HG03521 (cell line): ENCODE data around the gene PAMR1.

Source experiments
- ATAC-seq: cut with Tn5 transposase; IDR thresholded peaks from one replicate; pipeline ENCODE4 v1.9.1; 2021; ENCODE audit warnings: mild to moderate bottlenecking, moderate library complexity; ENCODE audit not compliant: unreplicated experiment

The PAMR1 gene

DNA sequence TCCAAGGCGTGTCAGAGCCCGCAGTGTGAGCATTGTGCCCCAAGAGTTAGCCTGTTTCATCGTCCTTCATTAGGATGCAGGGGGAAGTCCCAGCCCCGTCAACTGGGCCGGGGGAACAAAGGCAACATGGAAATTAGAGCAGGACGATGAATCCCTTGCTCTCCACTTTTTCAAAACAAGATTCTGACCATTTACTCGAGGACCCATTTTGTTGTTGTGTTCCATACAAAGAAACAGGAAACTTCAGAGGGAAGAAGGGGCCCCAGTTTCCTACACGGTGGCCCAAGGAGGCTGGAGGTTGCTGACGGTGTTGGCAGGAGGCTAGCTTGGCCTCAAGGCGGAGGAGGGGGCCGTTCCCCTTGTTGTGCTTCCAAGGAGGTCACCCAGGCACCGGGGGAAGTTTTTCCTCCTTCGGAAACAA lies 62.1 kb downstream of the PAMR1 start:
- no peak for ATAC-seq

DNA sequence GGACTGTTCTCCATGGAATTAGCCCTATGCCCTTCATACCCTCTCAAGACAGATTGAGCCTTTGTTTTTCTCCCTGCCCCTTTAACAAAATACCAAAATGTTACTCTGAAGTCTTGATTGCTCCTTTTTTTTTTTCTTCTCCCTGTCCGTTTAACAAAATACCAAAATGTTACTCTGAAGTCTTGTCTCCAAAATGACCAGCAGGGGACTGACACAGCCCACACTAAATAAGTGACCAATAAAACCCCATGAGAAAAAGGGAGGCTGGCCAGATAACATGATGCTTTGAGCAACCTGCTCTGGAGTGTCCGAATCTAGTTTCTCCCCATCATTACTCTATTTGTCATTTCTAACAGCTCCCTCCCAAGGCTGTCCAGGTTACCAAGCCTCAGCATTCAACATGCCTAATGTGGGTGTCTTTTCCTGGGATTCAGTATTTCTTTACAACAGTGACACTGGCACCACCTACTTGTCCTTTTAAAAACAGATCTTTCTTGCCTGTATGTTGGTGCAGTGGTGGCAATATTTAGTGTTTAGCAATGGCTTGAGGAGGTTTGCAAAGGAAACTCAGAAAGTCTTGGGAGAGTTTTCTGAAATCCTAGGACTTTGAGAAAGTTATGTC lies 63.4 kb downstream of the PAMR1 start:
- ATAC-seq: no peak

DNA sequence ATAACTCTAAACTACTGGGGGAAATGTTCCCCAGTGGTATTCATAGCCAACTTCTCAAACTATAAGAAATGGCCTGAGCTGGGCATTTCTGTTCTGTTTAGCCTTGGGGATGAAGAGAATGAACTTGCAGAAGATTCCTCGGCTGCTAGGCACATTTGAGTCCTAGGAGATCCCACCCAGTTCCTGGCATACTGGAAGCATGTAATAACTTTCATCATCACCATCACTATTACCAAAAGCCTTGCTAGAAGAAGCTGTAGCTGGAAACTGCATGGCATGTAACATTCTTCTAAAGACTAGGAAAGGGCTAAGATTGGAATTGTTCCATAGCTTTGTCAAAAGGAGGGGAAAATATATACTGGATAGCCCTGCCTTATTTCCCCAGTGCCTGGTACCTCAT lies 65.9 kb downstream of the PAMR1 start:
- no peak for ATAC-seq

DNA sequence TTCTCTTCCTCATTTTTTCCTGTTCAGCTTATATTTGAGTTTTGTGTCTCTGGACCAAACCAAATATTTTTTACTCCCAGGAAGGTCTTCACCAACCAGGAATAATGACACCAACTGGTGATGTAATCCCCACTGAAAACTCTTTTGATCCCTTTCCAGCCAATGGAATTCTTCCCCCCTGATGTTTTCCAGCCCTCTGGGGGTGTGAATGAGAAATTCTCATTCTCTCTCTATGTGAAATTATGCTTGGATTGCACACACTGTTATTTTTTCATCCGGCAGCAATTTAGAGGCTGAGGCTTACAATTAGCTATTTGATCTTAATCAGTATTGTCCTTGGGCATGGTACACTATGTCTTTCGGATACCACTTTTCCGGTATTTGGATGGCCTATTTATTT lies 66.6 kb downstream of the PAMR1 start:
- ATAC-seq: no peak

DNA sequence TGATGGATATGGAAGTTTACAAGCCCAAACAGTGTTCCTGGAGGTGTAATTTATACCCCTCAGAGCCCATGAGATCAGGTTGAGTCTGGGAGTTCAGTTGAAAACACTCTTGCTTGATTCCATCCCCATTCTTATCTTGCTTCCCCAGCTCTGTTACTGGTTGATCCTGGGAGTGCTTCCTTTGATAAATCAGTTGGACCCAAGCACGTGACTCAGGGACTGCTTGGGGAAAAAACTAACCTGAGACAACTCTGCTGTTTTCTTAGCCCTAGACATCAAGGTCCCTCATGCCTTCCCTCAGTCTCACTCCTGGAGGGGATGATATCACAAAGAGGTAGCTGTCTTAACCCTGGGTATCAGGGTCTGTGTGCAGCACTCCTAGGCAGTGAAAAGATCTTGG lies 71.1 kb downstream of the PAMR1 start:
- no peak for ATAC-seq

DNA sequence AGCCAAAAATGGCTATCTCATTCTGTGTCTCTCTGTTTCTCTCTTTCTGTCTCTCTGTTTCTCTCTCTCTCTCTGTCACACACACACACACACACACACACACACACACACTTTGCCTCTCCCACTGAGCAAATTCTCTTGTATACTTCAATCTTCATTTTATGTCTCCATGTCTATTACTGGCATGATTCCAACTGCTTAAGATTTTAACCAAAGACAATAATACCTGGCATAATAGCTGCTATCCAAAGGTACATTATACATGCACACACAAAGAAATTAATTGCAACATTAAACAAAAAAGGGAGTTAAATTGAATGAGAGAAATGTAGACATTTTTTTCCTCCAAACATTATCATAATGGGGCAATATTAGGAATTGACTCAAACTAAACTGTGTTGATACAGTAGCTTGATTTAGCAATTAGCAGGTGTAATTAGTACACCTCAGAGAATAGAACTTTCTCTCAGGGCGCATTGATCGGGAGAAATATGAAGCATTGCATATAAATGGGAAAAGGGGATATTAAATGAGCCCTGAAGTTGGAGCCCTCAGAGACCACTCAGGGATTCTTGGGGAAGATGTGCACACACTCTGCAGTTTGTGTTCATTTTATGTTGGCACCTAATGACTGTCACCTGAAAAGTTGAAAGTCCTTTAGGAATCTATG lies 88.7 kb downstream of the PAMR1 start:
- no peak for ATAC-seq

DNA sequence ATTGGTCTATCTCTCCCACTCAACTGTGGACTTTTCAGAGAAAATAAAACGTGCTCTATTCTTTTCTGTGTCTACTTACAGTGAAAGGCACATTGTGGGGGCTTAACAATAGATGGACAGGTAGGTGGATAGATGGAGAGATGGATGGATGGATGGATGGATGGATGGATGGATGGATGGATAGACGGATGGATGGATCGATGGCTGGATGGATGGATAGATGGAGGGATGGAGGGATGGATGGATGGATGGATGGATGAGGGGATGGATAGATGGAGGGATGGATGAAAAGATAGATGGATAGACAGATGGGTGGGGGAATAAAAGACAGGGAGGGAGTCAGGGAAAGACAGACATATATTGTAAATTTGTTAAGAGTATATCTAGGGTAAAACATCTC lies 91.8 kb downstream of the PAMR1 start:
- ATAC-seq: no peak

DNA sequence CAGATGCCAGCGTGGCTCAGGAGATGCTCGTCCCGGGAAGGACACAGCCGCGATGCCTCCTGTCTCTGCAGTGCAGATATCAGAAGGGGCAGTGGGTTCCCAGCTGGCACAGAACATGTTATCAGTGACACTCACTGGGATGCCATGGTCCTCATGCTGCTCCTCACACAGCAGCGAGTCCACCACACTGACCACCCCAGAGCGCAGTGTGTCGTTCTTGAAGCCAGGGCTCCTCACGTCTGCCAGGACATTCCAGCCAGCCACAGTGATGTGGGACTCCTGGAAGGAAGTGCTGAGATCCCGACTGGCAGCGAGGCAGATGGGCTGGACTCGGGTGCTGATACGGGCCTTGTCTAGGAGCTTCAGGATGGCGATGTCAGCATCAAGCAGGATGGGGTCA lies 93.0 kb downstream of the PAMR1 start:
- ATAC-seq: no peak

DNA sequence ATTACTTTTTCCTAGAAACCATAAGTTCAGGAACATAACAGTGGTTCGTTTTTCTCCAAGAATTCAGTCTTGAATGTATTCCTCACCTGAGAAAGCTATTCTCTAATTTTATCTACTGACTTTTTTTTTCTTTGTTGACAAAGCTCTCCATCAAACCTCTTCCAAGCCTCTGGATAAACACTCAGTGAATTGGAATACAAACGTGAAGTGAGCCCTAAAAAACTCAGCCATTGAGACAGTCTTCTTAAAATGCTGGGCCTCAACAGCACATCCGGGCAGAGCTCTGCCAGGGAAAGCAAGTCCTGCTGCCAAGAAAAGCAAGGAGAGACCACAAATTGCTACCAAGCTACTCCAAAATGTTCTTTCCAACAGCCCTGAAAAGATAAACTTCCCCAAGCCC lies 98.3 kb downstream of the PAMR1 start:
- no peak for ATAC-seq

DNA sequence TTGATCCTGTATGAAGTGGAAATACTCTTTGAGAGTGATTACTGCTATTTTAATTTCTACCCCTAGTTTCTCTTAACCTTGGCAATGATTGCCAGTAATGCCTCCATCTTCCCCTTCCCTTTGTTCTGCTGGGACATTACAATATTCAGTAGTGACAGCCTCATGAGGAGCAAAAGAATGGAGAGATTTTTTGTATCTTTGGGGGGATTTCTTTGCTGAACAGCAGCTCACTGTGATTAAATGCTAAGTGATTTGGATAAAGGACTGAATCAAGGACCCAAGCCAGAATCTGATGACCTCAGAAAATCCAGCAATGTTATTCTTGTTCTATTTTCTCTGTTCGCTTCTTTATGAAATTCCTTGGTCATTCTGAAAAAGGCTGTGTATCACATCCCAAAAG lies 99.1 kb downstream of the PAMR1 start:
- no peak for ATAC-seq

DNA sequence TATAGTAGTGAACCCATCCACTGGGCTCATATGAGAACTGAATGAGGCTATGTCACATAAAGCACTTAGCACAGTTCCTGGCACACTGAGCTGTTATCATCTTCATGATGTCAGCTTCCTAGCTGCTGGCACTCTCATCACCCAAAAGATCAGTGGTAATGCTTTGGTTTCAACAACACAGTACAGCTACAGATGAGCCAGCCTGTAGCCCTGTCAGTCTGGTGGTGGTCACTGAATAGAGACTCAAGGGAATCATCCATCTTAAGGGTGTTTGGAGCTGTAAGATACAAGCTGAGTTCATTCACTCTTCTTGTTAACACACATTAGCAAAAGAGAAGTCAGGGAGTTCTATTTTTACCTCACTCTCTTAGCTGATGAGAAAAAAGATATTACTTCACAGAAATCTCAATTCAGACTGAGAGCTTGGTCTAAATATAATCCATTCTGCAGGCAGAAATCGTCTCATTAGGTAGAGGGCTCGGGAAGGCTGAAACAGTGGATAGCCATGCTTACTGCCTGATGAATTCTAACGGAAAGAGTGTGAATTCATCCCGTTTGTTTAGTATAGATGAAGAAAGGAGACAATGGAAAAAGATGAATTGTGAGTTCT lies 99.7 kb downstream of the PAMR1 start:
- no peak for ATAC-seq

DNA sequence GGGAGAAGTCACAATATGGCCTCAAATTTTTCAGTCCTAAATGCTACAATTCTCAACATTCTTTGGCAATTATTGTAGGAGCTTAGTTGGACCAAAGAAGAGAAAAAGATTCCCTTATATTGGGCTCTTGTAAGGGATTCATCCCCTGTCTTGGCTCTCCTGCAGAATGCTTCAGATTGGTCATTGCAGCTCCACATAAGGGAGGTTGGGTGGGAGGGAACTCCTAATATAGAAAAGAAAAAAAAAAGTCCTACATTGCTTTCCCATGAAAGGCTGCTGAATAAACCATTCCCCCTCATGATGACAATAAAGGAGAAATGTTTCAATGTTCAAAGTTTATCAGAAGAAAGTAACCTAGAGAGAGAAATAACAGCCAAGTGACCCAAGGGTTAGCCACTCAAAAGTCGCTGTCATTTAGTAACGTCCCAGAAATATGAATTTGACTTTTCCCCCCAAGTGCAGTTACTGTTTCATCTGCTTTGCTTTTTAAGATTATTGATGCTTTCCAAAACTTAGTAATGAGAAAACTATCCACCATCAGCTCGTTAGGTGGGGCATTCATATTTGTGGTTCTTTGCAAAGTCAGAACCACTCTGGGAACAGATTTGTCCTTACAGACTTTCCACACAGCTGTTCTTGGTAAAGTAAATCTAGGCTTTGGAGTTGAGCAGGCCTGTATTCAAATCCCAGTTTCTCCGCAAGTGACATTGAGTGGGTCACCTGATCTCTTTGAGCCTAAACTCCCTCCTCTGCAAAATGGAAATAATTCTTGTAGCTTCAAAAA lies 101.1 kb downstream of the PAMR1 start:
- ATAC-seq: no peak

DNA sequence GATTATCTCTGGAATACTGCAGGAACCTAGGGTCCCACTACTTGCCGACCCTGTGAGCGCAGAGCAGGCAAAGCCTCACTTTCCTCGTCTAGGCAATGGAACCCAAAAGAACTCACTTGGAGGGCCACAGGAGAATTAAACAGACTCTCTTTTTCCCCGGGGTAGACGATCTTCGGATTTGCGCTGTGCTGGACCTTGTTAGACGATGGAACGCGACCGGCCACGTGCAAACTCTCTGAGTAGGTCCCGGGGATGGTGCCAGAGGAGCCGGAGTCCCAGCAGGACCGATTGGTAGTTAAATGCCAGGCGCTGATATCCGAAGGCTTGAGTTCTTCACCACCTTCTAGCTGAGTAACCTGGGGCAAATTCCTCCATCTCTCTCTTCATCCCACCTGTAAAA lies 105.0 kb downstream of the PAMR1 start:
- ATAC-seq: no peak

DNA sequence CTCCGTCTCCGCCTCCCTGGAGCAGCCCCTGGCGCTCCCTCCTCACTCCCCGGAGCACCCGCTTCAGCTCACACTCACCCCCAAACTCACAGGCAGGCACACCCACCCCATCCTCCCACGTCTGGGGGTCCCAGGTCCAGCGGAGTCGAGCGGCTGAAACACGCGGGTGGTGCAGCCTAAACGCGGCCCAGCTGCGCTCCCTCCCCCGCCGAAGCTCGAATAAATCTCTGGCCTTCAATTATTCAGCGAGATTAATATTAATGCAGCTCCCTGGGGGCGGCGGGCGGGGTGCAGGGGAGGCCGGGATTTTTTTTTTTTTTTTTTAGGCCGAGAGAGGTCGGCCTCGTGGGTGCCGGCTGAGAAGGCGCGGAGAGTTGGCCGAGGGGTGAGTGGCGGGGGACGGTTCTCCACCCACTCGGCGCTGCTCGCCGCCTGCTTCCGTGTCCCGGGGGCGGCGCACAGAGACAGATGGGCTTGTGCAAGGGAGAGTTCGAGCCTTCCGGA lies 105.5 kb downstream of the PAMR1 start:
- ATAC-seq: no peak

DNA sequence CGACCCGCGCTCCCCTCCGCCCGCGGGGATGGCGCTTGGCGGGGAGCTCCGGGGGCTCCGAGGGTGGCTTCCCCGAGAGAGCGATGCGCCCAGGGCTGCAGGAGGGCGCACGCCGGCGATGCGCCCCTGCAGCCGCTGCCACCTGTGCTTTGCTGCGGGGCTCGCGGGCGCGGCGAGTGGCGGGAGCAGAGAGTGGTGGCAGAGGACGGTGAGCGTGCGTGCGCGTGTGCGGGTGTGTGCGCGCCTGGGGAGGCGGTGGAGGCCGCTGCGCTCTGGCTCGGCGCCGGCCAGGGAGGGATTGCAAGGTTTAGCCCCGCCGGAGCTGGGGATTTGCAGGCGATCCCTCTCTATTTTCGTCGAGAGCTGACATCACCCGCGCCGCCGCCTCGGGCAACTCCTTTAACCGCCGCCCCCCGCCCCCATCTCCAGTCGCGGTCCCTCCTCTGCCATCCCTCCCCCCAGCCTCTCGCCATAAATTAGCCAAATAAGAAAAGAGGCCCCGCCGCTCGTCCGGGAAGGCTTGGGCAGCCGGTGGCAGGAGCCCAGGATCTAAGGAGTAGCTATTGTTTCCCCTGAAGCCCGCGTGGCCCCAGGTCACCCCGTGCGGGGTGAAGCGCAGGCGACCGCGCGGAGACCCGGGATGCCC lies 106.1 kb downstream of the PAMR1 start, which contains the start of gene SLC1A2:
SLC1A2 (minus strand) TSS at position 375 of the 646 bp plus-strand sequence. CDS start 592 bp downstream, outside the sequence.
- ATAC-seq: no peak

DNA sequence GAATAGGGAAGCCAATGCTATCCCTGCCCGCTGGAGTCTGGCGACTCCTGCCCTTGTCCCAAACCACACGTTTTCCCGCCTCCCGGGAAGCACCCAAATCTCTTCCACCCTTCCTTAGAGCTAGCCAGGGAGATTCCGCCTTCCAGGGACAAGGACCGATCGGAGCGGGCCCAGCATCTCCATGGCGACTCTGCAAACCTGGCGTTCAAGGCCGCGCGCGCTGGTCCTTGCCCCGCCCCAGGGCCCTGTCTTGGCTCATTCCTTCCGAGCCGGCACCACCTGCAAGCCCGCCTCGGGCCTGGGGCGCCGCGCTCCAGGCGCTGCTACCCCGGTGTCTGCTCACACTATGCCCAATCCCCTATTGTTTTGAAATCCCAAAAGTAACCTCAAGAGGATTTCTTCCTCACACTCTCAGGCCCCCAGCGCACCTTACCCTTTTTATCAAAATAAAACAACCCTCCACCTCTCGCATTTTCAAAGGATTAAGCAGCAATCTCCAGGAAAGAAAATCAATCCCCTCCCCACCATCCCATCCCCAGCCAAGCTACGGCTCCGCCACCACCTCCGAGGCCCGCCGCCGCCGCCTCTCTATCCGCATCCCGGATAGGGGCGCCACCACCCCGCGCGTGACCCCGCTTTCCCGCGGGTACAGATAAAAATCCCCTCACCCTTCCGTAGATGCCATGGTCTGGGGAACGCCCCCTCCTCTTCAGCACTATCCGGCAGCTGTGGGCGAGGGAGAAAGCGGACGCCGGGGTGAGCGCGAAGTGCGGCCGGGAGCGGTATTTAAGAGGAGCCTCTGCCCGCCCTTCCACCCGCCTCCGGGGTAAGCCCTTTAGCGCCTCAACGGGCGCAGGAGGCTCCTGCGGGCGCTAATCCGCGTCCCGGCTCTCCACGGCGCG lies 106.9 kb downstream of the PAMR1 start:
- ATAC-seq: no peak

DNA sequence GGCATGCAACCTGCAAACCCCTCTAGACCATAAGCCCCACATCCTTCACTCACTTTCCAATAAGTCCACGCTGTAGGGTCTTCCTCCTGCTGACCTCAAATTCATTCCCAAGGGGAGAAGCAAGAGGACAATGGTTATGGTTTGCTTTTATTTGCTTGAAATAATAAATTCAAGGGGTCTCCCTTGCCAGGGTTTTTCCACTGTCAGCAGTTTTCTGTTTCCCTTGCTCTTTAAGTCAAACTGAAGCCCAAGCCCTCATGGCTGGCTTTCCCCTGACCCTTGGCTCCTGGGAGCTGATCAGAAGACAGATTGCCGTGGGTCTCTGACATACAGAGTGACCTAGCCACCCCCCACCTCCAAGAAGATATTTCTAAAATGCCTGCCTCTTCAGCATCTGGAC lies 109.9 kb downstream of the PAMR1 start:
- ATAC-seq: no peak

DNA sequence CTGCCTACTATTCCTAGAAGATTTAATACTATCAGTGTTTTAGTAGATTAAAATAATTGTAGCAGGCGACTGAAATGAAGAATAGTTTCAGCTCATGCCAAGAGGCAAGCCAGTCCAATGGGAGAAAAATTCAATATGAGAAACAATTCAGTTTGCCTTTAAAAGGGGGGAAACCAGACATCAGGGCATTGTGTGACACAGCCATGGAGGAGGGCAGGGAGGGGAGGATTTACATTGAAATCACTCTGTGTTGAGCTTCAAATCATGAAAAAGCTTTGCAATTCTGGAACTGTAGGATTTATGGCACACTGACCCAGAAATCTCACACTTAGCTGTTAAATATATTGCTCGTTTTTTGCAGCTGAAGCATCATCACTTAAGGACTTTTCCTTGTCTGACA lies 110.6 kb downstream of the PAMR1 start:
- no peak for ATAC-seq

DNA sequence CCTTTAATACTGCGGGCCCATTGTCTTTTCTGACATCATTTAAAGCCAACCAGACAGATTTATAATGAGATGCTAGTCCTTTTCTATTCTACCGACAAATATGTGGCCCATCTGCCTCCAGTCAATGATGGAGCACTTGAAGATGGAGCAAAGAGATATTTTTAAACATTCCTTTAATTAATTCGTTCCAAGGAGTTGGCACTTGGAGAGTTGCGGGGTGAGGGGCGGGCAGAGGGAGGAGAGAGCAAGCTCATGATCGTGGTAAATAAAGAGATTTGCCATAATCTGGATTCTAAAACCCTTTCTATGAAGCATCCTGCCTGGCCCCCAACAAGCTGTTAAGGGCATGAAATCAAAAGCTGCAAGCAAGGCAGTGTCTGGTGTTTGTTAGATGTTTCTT lies 111.1 kb downstream of the PAMR1 start:
- ATAC-seq: no peak

DNA sequence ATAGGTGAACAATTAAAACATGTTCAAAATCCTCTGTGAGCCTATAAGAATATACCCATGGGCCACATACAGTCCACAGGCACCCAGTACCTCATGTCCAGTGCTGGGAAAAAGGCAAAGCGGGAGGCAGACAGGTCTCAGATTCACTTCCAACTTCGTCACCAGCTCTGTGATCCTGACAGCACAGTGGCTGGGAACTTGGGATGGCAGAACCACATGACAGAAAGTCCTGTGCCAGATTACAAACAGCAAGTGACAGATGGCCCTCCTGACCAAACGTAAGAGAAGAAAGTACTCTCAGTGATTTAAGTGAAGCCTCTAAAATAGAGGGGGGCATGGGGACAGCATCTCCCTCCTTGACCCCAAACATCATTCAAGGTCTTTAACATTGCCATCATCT lies 111.8 kb downstream of the PAMR1 start:
- no peak for ATAC-seq
